Measurements from ENCODE around the gene TNF.

DNA sequence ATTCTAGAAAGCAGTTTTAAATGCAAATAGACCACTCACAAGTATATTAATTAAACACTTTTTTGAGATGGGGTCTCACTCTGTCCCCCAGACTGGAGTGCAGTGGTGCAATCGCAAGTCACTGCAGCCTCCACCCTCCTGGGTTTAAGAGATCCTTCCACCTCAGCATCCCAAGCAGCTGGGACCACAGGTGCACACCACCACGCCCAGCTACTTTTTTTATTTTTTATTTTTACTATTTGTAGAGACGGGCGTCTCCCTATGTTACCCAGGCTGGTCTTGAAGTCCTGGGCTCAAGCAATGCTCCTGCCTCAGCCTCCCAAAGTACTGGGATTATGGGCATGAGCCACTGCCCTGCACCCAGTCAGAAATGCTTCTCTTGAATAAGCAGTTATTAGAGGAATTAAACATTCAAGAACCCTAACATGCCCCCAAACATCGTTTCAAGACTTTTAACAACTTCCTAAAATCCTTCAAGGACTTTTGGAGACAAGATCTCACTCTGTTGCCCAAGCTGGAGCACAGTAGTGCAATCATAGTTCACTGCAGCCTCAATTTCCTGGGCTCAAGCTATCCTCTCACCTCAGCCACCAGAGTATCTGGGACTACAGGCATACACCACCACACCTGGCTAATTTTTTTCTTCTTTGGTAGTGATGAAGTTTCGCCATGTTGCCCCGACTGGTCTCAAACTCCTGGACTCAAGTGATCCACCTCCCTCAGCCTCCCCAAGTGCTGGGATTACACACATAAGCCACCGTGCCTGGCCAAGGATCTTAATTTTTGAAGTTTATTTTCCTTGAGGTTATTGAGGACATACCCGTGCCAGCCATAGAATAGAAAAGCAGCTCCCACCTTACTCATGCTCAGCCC lies 43.4 kb upstream of the TNF start:
- TF ChIP-seq, protein P1, sequence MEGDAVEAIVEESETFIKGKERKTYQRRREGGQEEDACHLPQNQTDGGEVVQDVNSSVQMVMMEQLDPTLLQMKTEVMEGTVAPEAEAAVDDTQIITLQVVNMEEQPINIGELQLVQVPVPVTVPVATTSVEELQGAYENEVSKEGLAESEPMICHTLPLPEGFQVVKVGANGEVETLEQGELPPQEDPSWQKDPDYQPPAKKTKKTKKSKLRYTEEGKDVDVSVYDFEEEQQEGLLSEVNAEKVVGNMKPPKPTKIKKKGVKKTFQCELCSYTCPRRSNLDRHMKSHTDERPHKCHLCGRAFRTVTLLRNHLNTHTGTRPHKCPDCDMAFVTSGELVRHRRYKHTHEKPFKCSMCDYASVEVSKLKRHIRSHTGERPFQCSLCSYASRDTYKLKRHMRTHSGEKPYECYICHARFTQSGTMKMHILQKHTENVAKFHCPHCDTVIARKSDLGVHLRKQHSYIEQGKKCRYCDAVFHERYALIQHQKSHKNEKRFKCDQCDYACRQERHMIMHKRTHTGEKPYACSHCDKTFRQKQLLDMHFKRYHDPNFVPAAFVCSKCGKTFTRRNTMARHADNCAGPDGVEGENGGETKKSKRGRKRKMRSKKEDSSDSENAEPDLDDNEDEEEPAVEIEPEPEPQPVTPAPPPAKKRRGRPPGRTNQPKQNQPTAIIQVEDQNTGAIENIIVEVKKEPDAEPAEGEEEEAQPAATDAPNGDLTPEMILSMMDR (IDR thresholded peaks at IDR 0.05): no peak
- no peak for TF ChIP-seq POLR2A (IDR thresholded peaks at IDR 0.05)

Data from Peyer's patch (tissue), 4 donors.